CD4-positive, alpha-beta T cell treated with Interleukin-6 at 100 ng/mL for 8 hours (primary cell): ENCODE data around the gene TTF2.

Experiments
- DNase-seq: peaks from one replicate; pipeline ENCODE4 v3.0.0-alpha.2; 2020; ENCODE audit warnings: mixed read lengths, low spot score

Gene TTF2

DNA sequence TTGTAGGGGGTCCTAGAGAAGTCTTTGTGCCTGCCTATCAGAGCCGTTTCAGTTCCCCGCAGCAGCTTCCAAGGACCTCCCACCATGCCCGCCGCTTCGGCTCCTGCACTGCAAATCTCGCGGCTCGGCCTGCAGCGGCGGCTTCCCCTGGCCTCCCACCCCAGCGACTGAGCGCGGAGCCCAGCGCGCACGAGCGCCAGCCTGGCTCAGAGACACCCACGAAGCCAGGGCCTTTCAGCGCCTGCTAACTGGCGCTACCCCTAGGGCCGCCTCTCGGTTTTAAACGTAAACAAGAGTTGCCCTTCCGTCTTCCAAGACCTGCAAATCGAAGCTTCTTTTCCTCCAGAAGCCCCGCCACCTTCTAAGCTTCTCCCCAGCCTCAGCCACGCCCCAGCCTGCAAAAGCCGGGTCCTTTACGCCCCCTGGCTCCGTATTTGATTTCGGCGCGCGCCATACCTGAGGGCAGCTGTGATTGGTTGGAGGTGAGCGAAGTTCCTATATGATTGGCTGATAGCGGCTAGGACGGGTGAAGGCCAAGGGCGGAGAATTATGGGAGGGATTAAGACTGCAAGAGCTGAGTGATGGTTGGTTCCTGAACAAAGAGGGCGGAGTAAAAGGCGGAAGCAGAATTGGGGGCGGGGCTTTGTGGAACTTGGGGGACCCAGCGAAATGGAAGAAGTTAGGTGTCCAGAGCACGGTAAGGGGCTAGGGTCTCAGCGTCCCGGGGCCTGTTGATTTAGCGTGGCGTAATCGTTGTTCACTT, at the start of gene TTF2:
TTF2 (plus strand) TSS at position 649 of the 763 bp plus-strand sequence; CDS start at position 670, 21 bp downstream.
- peak; percentile 97 for DNase-seq

DNA sequence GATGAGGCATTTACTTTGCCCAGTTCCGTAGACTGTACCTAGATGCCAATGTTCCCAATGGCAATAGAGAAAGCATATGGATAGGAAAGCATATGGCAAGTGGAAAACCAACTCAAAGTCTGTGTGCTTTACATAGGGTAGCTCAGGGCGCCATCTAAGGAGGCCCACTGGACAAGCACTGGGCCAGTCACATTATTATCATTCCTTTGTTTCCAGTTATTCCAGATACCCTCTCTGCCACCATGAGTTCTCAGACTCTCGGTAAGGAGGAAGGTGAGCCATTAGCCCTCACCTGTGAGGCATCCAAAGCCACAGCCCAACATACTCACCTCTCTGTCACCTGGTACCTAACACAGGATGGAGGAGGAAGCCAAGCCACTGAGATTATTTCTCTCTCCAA, 48.8 kb upstream of the TTF2 start:
- DNase-seq = no peak

GRCh38 chr1:117013309-117013858, 46.7 kb upstream of the TTF2 start:
- no peak for DNase-seq

GRCh38 chr1:117014209-117014608, 45.9 kb upstream of the TTF2 start:
- no peak for DNase-seq

- no peak for DNase-seq
Observed at GRCh38 chr1:117015724-117016123, 44.4 kb upstream of the TTF2 start.

DNA sequence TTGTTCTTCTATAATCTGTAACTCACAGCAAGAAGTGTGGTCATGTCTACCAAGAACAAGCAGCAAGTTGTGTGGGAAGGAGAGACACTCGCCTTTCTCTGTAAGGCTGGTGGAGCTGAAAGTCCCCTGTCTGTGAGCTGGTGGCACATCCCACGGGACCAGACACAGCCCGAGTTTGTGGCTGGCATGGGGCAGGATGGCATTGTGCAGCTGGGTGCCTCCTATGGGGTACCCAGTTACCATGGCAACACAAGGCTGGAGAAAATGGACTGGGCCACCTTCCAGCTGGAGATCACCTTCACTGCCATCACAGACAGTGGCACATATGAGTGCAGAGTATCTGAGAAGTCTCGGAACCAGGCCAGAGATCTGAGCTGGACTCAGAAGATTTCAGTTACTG, 43.1 kb upstream of the TTF2 start:
- DNase-seq = no peak

GRCh38 chr1:117017648-117018047, 42.5 kb upstream of the TTF2 start:
- DNase-seq = no peak

- DNase-seq = no peak
Observed at GRCh38 chr1:117020526-117021156, 39.5 kb upstream of the TTF2 start.

DNA sequence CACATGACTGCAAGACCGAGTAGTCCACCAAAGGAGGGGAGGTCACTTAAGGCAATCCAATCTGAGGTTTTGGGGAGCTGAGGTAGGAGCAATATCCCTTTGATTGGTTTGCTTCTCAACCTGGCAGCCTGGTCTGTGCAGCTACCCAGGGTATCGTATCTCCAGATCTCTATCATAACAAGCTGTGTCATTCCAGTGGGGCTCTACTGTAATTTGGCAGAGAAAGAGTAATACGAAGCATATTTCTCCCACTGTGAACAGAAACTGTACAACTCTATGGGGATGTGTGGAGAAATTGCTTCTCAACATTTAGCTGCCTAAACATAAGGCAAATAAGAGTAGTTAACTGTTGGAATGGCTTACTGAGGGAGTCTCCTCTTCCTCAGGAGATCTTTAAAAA, 38.0 kb upstream of the TTF2 start:
- no peak for DNase-seq

- DNase-seq = no peak
Observed at GRCh38 chr1:117025568-117025967, 34.6 kb upstream of the TTF2 start.

- DNase-seq = no peak
Observed at GRCh38 chr1:117026361-117026760, 33.8 kb upstream of the TTF2 start.

DNA sequence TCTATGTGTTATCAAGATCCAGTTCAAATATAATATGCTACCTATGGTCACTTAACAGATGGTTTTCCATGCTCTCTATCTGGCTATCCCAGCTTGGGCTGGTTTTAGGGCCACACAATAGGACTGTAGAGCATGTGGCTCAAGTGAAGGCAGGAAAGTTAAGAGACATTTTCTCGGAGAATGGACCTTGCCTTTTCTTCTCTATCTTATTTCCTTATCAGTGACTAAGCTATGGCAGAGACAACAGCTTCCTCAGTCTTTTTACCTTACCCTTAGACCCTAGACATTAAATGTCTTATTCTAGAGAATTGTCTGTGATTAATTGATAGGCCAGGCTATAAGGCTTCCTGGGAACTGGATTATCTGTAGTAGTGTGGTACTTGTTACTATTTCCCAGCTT, 30.4 kb upstream of the TTF2 start:
- DNase-seq = no peak

DNA sequence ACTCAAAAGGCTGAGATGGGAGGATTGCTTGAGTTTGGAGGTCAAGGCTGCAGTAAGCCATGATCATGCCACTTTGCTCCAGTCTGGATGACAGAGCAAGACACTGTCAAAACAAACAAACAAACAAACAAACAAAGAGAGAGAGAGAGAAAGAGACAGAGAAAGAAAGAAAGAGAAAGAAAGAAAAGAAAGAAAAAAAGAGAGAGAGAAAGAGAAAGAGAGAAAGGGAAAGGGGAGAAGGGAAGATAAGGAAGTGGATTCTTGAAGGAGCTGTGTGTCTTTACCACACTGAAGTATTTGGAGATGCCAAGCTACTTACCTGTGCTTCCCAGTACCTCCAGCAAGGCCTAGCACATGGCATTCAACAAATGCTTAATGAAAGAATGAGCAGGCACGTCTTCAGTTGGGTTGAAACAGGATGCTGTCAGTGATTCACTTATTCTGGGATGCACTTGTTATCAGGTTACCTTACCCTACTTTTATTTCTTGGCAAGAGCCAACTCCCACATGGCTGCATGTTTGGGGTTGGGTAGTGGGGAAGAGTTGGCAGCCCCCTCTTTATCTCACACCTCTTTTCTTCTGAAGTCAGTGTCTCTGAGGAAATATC, 29.8 kb upstream of the TTF2 start:
- no peak for DNase-seq

DNA sequence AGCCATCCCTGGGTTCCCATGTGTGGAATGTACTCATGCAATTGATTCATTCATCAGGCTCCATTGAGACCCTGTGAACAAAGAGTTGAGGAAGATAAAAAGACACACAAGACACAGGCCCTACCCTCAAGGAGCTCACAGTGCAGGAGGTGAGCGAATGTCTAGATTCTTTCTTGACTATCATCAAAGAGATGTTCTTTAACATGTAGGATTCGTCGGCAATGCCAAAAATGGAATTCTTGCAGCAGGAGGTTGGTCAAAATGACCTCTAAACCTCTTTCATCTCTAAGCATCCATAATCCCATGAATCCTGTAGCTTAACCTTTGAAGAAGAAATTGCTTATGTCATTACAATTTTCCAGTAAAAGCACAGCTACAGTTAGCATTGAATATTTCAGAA, 27.9 kb upstream of the TTF2 start:
- DNase-seq = no peak

- DNase-seq = no peak
Observed at GRCh38 chr1:117032681-117033539, 27.2 kb upstream of the TTF2 start.

DNA sequence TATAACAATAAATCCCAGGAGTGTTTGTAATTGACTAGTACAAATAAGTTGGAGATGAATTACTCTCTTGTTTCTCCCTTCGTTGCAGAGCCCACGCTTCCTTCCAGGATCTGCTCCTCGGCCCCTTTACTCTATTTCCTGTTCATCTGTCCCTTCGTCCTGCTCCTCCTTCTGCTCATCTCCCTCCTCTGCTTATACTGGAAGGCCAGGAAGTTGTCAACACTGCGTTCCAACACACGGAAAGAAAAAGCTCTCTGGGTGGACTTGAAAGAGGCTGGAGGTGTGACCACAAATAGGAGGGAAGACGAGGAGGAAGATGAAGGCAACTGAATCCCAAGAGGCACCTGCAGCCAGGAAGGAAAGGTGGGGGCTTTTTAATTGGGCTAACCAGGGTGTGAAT, 26.4 kb upstream of the TTF2 start:
- DNase-seq = no peak

DNA sequence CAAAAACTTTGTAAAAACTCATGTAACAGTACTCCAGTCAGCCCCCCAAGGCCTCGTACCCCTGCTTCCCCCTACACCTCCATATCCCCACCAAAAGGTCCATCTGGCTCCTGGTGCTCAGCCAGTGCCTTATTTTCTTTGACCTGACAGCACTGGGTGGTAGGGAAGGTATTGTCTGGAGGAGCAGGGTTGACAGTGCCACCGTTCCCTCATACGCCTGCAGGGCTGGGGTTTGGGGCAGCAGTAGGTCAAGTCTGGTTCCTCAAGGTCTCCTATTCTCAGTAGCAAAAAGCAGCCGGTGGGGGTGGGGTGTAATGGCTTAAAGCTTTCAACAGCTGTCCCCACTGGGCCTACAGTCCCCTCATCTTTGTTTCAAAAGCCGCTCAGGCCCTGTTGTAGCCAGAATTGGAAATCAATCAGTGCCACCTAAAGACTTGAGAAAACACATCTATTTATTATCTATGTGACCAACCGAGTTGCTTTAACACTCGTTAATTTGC, 25.3 kb upstream of the TTF2 start:
- DNase-seq = no peak

DNA sequence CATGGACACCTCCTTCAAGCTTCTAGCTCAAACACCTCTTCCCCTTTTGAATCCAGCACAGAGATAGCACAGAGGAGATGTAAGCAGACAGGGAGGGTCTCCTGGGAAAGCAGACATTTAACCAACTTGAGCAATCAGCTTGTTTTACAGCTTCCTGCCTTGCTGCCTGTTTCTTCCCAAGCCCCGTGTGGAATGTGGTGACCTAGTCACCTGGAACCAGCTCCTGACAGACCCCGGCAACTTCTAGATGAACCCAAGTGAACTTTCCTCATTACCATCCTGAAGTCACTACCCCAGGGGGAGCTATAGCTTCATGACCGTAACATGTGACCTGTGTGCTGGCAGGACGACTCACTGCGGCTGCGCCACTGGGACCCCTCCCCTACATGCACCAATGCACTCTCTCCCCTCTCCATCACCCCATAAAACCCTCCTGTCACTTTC, 24.1 kb upstream of the TTF2 start:
- DNase-seq = no peak

DNA sequence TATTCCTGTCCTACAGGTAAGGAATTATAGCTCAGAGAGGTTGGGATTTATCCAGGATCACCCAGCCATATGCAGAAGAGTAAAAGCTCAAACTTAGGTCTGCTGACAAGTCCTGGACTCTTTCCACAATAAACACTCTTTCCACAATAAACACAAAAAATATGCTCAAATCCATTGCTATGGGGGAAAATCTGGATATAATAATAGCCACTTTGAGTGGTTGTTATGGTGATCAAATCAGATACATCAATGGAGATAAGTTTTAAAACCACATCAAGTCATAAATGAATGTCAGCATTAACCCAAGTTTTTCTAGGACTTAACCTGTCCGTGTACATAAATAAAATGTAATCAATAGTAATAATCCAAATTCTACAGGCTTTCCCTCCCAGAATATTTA, 22.3 kb upstream of the TTF2 start:
- no peak for DNase-seq

DNA sequence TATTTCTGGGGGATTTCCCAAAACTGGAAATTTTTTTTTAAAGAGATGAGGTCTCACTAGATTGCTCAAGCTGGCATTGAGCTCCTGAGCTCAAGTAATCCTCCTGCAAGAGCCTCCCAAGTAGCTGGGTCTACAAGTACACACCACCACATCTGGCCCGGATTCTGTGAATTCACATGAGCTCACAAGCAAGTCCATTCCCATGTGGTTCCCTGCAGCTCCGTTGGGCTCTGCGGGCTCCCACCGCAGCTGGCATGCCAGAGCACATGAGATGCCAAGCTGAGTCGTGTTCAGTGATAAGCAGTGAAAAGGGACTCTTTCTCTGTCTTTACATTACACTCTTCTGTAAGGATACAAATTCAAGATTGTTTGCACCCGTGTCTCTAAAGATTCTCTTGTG, 21.9 kb upstream of the TTF2 start:
- DNase-seq = no peak

DNA sequence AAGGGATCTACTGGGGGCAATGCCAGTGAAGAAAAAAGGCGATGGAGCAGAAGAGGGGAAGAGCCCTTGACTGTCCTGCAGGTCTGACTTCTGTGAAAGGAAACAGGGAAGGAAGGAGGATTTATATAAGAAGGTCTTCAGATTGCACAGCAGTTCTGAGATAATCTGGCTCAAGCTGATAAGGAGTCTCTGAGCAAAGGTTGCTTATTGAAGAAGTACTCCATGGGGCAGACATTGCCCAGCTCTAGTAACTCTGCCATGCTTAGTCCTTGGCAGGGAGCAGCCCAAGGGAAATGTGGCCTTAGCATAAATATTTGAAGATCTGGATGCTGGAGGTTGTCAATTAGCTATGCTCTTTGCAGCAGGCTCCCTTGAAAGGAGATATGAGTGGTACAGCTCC, 15.9 kb upstream of the TTF2 start:
- no peak for DNase-seq

- DNase-seq = no peak
Observed at GRCh38 chr1:117045644-117046043, 14.5 kb upstream of the TTF2 start.
